Measurements from ENCODE around the gene ARHGAP42. TPM values are rescaled to one million over a fixed set of nuclear protein-coding genes. Genes with fewer than 3 reads are reported as not detected.
"Not testable (repeated sequence)": the region's sequence is repeated elsewhere in the genome, so short reads cannot be mapped to it uniquely, and the experiment has no call there.

The ARHGAP42 gene
- total RNA-seq, 1 donor: 1.6 TPM

DNA sequence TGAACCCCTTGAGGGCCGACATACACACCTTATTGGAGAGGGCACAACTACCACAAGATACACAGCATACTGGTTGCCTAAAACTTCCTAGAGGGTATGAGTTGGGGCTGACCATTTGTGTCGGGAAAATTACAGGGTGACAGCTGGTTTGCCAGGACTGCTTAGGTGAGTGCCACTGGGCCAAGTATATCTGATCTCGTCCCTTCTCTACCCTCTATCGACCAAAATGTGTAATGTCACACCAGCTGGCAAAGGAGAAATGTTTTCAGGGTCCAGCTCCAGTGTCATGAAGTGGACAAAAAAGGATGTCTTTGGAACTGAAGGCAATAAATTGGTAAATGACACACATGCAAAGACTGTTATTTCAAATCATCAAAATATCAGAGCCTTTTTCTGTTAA lies 316.4 kb downstream of the ARHGAP42 start:
- DNase-seq (ENCODE audit: low read depth in 2 of 3, low spot score in 2 of 3): no peak

DNA sequence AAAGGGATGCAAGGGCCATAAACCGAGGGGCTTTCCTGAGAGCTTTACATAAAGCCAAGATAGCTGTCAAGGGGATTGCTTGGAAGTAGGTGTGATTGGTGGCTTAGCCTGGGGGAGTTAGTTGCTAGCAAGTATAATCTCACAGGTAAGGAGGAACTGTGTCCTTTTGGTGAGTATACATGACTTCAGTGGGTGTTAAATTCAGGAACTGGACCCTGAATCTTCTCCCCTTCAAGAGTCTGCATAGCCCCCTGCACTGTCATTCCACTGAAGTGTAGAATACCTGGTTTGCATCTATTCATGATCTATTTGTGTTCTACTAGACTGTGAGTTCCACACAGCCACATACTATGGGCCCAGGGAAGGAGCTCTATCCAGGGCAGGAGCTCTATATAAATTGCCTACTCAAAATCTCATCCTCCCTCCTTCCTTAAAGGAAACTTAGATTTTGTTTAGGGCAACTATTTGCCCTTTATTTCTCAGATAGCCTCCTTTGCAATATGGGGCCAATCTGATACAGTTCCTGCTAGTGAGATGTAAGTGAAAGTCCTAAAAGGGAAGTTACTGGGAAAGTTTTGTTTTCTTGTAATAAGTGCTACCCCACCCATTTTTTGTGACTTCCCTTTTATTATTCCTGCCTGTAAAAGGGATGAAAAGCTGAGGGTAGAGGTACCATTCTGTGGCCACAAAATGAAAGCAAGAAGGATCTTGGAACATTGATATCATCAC lies 322.0 kb downstream of the ARHGAP42 start:
- DNase-seq (ENCODE audit: low read depth in 2 of 3, low spot score in 2 of 3): no peak

DNA sequence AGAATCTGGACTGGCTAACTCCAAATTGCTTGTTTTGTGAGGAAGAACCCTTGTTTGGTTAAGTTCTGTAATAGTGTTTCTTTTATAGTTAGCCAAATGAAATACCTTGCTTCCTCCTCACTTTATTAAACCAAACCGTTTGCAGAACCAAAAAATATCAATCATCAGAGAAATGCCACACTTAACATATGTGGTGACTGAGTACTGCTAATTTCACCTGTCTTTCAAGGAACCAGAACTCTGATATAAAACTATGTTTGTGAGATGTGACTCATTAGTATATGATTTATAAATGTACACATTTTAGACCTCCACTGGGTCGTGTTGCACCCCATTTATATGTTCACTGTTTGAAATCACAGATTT lies 322.6 kb downstream of the ARHGAP42 start:
- DNase-seq (ENCODE audit: low read depth in 2 of 3, low spot score in 2 of 3): no peak

DNA sequence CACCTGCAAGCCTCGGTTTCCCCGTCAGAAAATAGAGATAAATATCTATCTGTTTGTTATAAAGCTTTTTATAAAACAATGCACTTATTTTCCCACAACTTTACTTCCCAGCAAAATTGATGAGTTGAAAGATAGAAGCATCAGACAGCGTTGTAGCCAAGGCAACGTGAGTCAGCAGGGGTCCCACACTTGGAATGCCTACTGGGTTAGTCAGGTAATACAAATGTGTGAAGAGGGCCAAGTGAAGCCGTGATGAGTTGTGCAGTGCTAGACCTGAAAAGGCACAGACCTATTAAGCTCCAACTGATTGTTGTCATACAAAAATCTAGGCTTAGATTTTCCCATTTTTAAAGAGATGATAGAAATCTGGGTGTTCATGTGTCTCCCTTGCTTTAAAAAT lies 323.8 kb downstream of the ARHGAP42 start:
- DNase-seq (ENCODE audit: low read depth in 2 of 3, low spot score in 2 of 3): no peak

DNA sequence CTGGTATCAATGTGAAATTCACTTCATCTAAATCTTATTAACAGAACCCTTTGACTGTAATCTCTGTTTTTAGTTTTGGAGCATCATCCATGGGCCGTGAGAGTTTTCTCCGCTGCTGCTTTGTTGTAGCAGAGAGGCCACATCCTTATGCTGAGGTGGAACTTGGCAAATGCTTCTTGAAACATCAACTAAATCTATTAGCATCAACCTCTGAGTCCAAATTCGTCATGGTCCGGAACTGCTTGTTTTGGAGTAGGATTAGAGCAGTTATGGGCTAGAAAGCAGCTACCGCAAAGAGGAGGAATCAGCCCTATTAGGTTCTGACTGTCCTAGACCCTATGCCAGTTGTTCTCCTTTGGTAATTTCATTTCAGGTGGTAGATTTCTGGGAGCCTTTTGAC lies 324.8 kb downstream of the ARHGAP42 start:
- DNase-seq (ENCODE audit: low read depth in 2 of 3, low spot score in 2 of 3): no peak

DNA sequence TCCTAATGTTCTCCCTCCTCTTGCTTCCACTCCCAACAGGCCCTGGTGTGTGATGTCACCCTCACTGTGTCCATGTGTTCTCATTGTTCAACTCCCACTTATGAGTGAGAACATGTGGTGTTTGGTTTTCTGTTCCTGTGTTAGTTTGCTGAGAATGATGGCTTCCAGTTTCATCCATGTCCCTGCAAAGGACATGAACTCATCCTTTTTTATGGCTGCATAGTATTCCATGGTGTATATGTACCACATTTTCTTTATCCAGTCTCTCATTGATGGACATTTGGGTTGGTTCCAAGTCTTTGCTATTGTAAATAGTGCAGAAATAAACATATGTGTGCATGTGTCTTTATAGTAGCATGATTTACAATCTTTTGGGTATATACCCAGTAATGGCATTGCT lies 326.6 kb downstream of the ARHGAP42 start:
- DNase-seq (ENCODE audit: low read depth in 2 of 3, low spot score in 2 of 3): not testable (repeated sequence)

DNA sequence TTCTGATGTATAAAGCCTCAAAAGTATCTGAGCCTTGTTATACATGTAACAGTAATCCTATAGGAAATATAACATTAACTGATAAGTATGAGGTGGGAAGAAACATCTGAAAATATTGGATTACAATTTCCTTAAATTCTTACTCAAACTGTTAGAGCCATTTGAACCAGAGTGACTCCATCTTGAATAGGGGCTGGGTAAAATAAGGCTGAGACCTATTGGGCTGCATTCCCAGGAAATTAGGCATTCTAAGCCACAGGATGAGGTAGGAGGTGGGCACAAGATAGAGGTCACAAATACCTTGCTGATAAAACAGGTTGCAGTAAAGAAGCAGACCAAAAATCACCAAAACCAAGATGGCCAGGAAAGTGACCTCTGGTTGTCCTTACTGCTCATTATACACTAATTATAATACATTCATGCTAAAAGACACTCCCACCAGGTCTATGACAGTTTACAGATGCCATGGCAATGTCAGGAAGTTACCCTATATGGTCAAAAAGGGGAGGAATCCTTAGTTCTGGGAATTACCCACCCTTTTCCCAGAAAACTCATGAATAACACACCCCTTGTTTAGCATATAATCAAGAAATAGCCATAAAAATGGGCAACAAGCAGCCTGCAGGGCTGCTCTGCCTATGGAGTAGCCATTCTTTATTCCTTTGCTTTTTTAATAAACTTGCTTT lies 327.7 kb downstream of the ARHGAP42 start:
- no peak for DNase-seq (ENCODE audit: low read depth in 2 of 3, low spot score in 2 of 3)

DNA sequence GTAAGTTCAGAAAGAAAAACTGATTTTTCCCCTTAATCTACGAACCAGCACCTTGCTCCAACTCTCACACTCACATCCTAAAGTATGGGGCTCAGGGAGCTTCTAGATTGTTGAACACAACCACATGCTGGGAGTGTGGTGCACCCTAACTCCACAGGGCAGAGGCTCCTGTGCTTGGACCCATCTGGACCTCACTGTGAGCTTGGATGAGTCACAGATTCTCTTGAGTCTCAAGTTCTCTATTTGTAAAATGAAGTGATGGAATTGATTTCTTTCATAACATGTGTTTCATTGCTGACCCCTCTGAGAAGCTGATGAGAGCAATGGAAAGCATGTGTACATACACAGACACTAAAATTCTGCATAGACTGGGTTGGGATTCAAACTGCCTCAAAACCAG lies 332.8 kb downstream of the ARHGAP42 start:
- no peak for DNase-seq (ENCODE audit: low read depth in 2 of 3, low spot score in 2 of 3)

DNA sequence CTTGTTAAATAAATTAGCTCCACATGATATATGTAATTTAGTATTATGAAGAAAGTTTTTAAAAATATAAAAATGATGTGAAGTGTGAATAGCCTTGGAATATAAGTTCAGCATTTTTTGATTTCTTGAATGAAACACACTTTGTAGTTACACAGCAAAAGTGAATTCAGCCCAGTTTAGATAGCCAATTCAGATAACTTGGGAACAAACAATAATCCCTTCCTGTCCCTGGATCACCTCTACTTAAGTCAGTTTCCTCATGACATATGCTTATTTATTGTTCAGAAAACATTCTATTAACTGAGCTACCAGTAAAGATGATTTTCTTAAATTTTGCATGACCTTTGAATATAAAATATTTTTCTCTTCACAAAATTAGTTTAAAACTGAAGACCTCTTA lies 335.2 kb downstream of the ARHGAP42 start:
- DNase-seq (ENCODE audit: low read depth in 2 of 3, low spot score in 2 of 3): no peak

DNA sequence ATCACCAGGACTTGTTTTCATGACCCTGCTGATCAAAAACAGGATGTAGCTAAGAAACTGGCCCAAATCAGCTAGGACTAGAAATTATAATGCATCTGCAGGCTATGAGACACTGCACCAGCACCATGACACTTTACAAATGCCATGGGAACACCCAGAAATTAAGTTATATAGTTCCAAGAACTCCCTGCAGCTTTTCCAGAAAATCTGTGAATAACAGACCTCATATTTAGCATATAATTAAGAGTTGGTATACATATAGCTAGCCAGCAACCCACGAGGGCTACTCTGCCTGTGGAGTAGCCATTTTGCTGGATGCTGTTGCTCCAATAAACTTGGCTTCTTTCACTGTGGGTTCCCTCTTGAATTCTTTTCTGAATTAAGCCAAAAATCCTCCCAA lies 341.6 kb downstream of the ARHGAP42 start:
- DNase-seq (ENCODE audit: low read depth in 2 of 3, low spot score in 2 of 3): no peak

DNA sequence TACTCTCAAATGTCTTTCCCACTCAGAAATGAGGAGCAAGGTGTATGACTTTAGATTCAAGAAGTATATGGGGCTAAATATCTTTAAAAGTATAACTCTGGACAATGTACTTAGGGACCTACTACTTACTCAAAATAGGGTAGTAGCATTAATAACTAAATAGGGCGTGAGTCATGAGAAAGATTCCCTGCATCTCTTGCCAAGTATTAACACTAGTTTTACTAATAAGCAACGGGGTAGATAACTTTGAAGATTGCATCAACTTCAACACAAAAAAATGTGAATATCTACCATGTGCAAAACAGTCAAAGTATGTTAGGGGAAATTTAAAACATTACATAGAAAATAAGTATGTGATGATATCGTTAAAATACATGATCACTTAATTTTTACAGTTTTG lies 342.9 kb downstream of the ARHGAP42 start:
- DNase-seq (ENCODE audit: low read depth in 2 of 3, low spot score in 2 of 3): no peak

DNA sequence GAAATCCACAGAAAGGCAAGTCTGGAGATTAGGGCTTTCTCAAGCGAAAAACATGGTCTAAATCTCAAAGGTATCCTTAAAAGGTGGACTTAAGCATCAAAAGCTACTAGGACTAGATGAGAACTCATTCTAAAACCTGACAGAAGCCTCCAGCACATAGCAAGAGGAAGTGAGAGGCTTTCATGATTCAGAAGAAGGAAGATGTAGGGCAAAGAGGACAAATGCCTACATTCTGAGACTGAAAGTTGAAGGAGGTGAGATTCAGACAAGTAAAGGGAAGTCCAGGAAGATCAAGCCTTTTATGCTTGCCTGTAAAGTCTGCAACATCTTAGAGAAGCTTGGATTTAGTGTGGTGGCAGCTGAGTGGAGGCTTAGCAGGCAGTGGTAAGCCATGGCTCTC lies 343.6 kb downstream of the ARHGAP42 start:
- DNase-seq (ENCODE audit: low read depth in 2 of 3, low spot score in 2 of 3): no peak

DNA sequence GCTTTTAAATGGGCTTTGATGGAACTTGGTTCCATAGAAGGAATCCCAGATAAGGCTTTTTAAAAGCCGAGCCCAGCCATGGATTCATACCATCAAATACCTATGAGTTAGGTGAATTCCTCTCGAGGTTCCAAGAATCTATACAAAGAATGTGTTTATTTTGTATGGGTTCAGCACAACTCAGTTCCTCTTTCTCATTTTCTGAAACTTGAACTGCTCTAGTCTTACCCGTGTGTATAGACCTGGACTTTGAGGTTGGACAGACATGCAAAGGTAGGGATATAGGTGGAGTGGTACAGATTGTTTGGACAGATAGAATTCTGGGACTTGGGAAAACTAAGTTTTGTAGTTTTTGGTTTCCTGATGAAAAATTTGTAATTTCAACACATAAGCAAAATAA lies 344.6 kb downstream of the ARHGAP42 start:
- no peak for DNase-seq (ENCODE audit: low read depth in 2 of 3, low spot score in 2 of 3)

DNA sequence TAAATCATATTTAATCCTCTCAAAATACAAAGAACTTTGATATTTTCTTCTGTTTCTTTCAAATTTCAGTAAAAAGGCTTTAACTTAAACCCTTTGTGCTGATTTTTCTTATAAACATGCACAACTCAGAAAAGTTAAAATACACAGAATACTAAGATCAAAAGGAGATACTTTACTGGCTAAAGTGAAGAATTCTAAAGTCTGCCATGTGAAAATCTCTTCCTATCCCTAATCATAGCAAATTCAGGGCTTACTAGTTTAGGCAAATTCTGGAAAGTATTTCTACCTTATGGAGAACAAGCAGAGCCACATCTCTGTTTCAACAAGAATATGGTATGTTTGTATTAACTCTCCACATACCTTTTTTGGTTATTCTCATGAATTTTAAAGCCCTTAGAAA lies 345.9 kb downstream of the ARHGAP42 start:
- DNase-seq (ENCODE audit: low read depth in 2 of 3, low spot score in 2 of 3): no peak

DNA sequence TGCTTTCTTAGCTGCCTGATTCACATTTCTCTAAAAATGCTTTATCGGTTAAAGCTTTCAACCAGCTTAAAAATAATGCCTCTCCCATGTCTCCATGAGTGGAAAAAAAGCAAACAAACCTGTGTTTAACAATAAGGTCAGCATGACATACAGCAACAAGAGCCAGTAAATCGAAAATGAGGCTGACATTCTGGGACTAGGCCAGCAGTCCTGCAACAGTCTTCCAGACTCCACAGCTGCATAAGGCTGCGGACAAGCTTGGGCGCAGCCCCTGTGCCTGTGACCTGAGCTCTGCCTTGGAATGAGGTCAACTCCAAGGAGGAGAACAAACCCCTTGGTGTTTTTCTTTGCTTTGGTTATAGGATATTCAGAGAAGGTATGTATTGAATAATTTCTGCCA lies 347.0 kb downstream of the ARHGAP42 start:
- DNase-seq (ENCODE audit: low read depth in 2 of 3, low spot score in 2 of 3): no peak

DNA sequence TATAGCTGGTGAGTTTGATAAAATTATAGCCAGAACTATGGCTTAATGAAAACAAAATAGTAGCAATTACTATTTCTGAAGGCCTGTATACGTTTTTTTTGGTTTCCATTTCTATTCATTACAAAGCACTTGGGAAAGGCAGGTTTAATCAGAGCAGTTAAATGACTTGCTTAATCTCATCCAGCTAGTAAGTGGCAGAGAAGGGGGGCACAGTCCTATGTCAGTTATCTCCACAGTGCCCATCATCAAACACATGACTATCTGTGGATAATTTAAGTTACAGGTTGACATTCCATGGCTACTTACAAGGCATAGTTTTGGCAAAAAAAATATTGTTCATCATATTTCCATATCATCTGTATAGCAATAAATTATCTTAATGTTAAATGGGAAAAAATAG lies 348.8 kb downstream of the ARHGAP42 start:
- DNase-seq (ENCODE audit: low read depth in 2 of 3, low spot score in 2 of 3): no peak

Small RNA genes within 50 kb of the gene (small RNA-seq; reads per million reads assigned to genes)
- not detected for gene RN7SL222P
